Measurements from ENCODE around the gene ZNF785. TPM values are rescaled to one million over a fixed set of nuclear protein-coding genes. Genes with fewer than 3 reads are reported as not detected.

ZNF785 gene
- total and polyA plus RNA-seq, 2 of the 13 experiments (the other 11 are each of a cell fraction or from before 2014, with no cell fraction given): 0.01 TPM; not detected in 1

GRCh38 chr16:30571445-30572322 is 13.8 kb downstream of the ZNF785 start, which contains the start of gene ZNF688 (continued):
- TF ChIP-seq ZNF646 (CRISPR knock-in tag; IDR thresholded peaks at IDR 0.05): no peak
- no peak for TF ChIP-seq TRIM24 (CRISPR knock-in tag; IDR thresholded peaks at IDR 0.05)
- no peak for TF ChIP-seq FOSL1 (CRISPR knock-in tag; IDR thresholded peaks at IDR 0.05; ENCODE audit: borderline replicate concordance)
- no peak for TF ChIP-seq NR0B2 (CRISPR knock-in tag; IDR thresholded peaks at IDR 0.05)
- TF ChIP-seq ATF4 (CRISPR knock-in tag; IDR thresholded peaks at IDR 0.05): peak in 1 of 2 experiments; percentile 65; a peak in 2 of 4 replicates
- TF ChIP-seq ZFAT (CRISPR knock-in tag; conservative IDR thresholded peaks at IDR 0.05): no peak
- no peak for TF ChIP-seq ZNF792 (CRISPR knock-in tag; IDR thresholded peaks at IDR 0.05)
